Measurements from ENCODE around the gene TNFRSF12A.

TNFRSF12A gene

GRCh38 chr16:3015865-3016521, 4.2 kb upstream of the TNFRSF12A start:
- Histone ChIP-seq H3K9ac (ENCODE audit: low read length) (no peak overlapping the region), H3K9me3 (ENCODE audit: control insufficient read depth, low read length) (no peaks in the 10 kb centered on the region), H3K27me3 (ENCODE audit: control insufficient read depth, insufficient read depth, low read length) (peaks cover 38% of the 10 kb centered on the region), H3K36me3 (ENCODE audit: control insufficient read depth, insufficient read depth, low read length) (no peaks in the 10 kb centered on the region), H3K4me3 (ENCODE audit: low read length) (no peak overlapping the region), H3K4me1 (ENCODE audit: control insufficient read depth, insufficient read depth, low read length) (peaks cover 10% of the 10 kb centered on the region)

- H3K36me3 ChIP-seq (ENCODE audit: control insufficient read depth, insufficient read depth, low read length): no peaks in the 10 kb centered on the region
- H3K9me3 ChIP-seq (ENCODE audit: control insufficient read depth, low read length): no peaks in the 10 kb centered on the region
- no peak overlapping the region for H3K9ac ChIP-seq (ENCODE audit: low read length)
- H3K4me3 ChIP-seq (ENCODE audit: low read length): no peak overlapping the region
- H3K27me3 ChIP-seq (ENCODE audit: control insufficient read depth, insufficient read depth, low read length): peaks cover 27% of the 10 kb centered on the region
- H3K4me1 ChIP-seq (ENCODE audit: control insufficient read depth, insufficient read depth, low read length): peaks cover 22% of the 10 kb centered on the region
These were observed 2.8 kb upstream of the TNFRSF12A start for GRCh38 chr16:3017344-3017743.

GRCh38 chr16:3017794-3018506, 2.2 kb upstream of the TNFRSF12A start, which contains the start of gene CLDN6:
CLDN6 (minus strand) TSS chr16:3018183; CDS start chr16:3016021, 2,162 bp downstream.
- H3K9ac ChIP-seq (ENCODE audit: low read length): no peak within 1 kb of the TSS
- peaks cover 21% of the 10 kb centered on the region for H3K27me3 ChIP-seq (ENCODE audit: control insufficient read depth, insufficient read depth, low read length)
- H3K9me3 ChIP-seq (ENCODE audit: control insufficient read depth, low read length): no peaks in the 10 kb centered on the region
- H3K4me1 ChIP-seq (ENCODE audit: control insufficient read depth, insufficient read depth, low read length): peaks cover 22% of the 10 kb centered on the region
- no peaks in the 10 kb centered on the region for H3K36me3 ChIP-seq (ENCODE audit: control insufficient read depth, insufficient read depth, low read length)
- no peak within 1 kb of the TSS for H3K4me3 ChIP-seq (ENCODE audit: low read length)

GRCh38 chr16:3019594-3020246, 448 bp upstream of the TNFRSF12A start:
- peaks cover 25% of the 10 kb centered on the region for H3K4me1 ChIP-seq (ENCODE audit: control insufficient read depth, insufficient read depth, low read length)
- H3K4me3 ChIP-seq (ENCODE audit: low read length): no peak overlapping the region
- no peak overlapping the region for H3K9ac ChIP-seq (ENCODE audit: low read length)

GRCh38 chr16:3020604-3021448, 658 bp downstream of the TNFRSF12A start:
- peak overlapping the region; percentile 79 for H3K9ac ChIP-seq (ENCODE audit: low read length)
- H3K4me1 ChIP-seq (ENCODE audit: control insufficient read depth, insufficient read depth, low read length): peaks cover 25% of the 10 kb centered on the region
- H3K4me3 ChIP-seq (ENCODE audit: low read length): peak overlapping the region; percentile 78
- H3K36me3 ChIP-seq (ENCODE audit: control insufficient read depth, insufficient read depth, low read length): no peaks in the 10 kb centered on the region
- no peaks in the 10 kb centered on the region for H3K9me3 ChIP-seq (ENCODE audit: control insufficient read depth, low read length)
- peaks cover 9% of the 10 kb centered on the region for H3K27me3 ChIP-seq (ENCODE audit: control insufficient read depth, insufficient read depth, low read length)

More at GRCh38 chr16:3019594-3020246, 448 bp upstream of the TNFRSF12A start:
- no peaks in the 10 kb centered on the region for H3K36me3 ChIP-seq (ENCODE audit: control insufficient read depth, insufficient read depth, low read length)
- H3K9me3 ChIP-seq (ENCODE audit: control insufficient read depth, low read length): no peaks in the 10 kb centered on the region
- H3K27me3 ChIP-seq (ENCODE audit: control insufficient read depth, insufficient read depth, low read length): peaks cover 9% of the 10 kb centered on the region

- Histone ChIP-seq H3K4me3 (ENCODE audit: low read length) (peak overlapping the region; percentile 78), H3K9me3 (ENCODE audit: control insufficient read depth, low read length) (no peaks in the 10 kb centered on the region), H3K4me1 (ENCODE audit: control insufficient read depth, insufficient read depth, low read length) (peaks cover 25% of the 10 kb centered on the region), H3K36me3 (ENCODE audit: control insufficient read depth, insufficient read depth, low read length) (no peaks in the 10 kb centered on the region), H3K27me3 (ENCODE audit: control insufficient read depth, insufficient read depth, low read length) (peaks cover 9% of the 10 kb centered on the region), H3K9ac (ENCODE audit: low read length) (peak overlapping the region; percentile 79)
These were observed 1.5 kb downstream of the TNFRSF12A start for GRCh38 chr16:3021449-3022207.

GRCh38 chr16:3022208-3022683, 2.1 kb downstream of the TNFRSF12A start:
- no peaks in the 10 kb centered on the region for H3K9me3 ChIP-seq (ENCODE audit: control insufficient read depth, low read length)
- peak overlapping the region; percentile 82 for H3K4me3 ChIP-seq (ENCODE audit: low read length)
- H3K27me3 ChIP-seq (ENCODE audit: control insufficient read depth, insufficient read depth, low read length): peaks cover 6% of the 10 kb centered on the region
- H3K9ac ChIP-seq (ENCODE audit: low read length): peak overlapping the region; percentile 79
- H3K36me3 ChIP-seq (ENCODE audit: control insufficient read depth, insufficient read depth, low read length): no peaks in the 10 kb centered on the region
- peaks cover 25% of the 10 kb centered on the region for H3K4me1 ChIP-seq (ENCODE audit: control insufficient read depth, insufficient read depth, low read length)

- Histone ChIP-seq H3K9me3 (ENCODE audit: control insufficient read depth, low read length) (no peaks in the 10 kb centered on the region), H3K9ac (ENCODE audit: low read length) (peak overlapping the region; percentile 79), H3K4me1 (ENCODE audit: control insufficient read depth, insufficient read depth, low read length) (peaks cover 28% of the 10 kb centered on the region), H3K36me3 (ENCODE audit: control insufficient read depth, insufficient read depth, low read length) (no peaks in the 10 kb centered on the region), H3K4me3 (ENCODE audit: low read length) (peak overlapping the region; percentile 82), H3K27me3 (ENCODE audit: control insufficient read depth, insufficient read depth, low read length) (peaks cover 1% of the 10 kb centered on the region)
These were observed 2.7 kb downstream of the TNFRSF12A start for GRCh38 chr16:3022684-3023414.

- Histone ChIP-seq H3K9ac (ENCODE audit: low read length) (peak overlapping the region; percentile 74), H3K4me3 (ENCODE audit: low read length) (peak overlapping the region; percentile 82), H3K4me1 (ENCODE audit: control insufficient read depth, insufficient read depth, low read length) (peaks cover 32% of the 10 kb centered on the region), H3K36me3 (ENCODE audit: control insufficient read depth, insufficient read depth, low read length) (no peaks in the 10 kb centered on the region), H3K9me3 (ENCODE audit: control insufficient read depth, low read length) (no peaks in the 10 kb centered on the region), H3K27me3 (ENCODE audit: control insufficient read depth, insufficient read depth, low read length) (no peaks in the 10 kb centered on the region)
These were observed 3.2 kb downstream of the TNFRSF12A start for GRCh38 chr16:3023415-3023668.

- H3K9me3 ChIP-seq (ENCODE audit: control insufficient read depth, low read length): no peaks in the 10 kb centered on the region
- peak within 1 kb of the TSS; percentile 82 for H3K4me3 ChIP-seq (ENCODE audit: low read length)
- peak within 1 kb of the TSS; percentile 74 for H3K9ac ChIP-seq (ENCODE audit: low read length)
- no peaks in the 10 kb centered on the region for H3K36me3 ChIP-seq (ENCODE audit: control insufficient read depth, insufficient read depth, low read length)
- peaks cover 32% of the 10 kb centered on the region for H3K4me1 ChIP-seq (ENCODE audit: control insufficient read depth, insufficient read depth, low read length)
- H3K27me3 ChIP-seq (ENCODE audit: control insufficient read depth, insufficient read depth, low read length): no peaks in the 10 kb centered on the region
These were observed 3.7 kb downstream of the TNFRSF12A start, which contains the start of the genes HCFC1R1 and THOC6 for GRCh38 chr16:3023669-3024478. HCFC1R1 (minus strand) TSS chr16:3023942; CDS start chr16:3023941, 1 bp downstream. THOC6 (plus strand) TSS chr16:3024035; CDS start chr16:3024327, 292 bp downstream.

All from mucosa of stomach (tissue), 1 donor.